Transverse colon (tissue), 4 donors: ENCODE data around the gene KCNQ4. TPM values are rescaled to one million over a fixed set of nuclear protein-coding genes. Genes with fewer than 3 reads are reported as not detected.

ENCODE experiments used
- DNase-seq: peaks from one replicate; pipeline ENCODE4 v3.0.0-alpha.2; 2019
- H3K27ac ChIP-seq, 4 donors: fragments of 200-600 bp; sonication (generic); 2 replicates each; pipeline ENCODE4 v1.5.1; 2016 to 2018; ENCODE audit warnings: inconsistent platforms in 4 of 4
- H3K27me3 ChIP-seq: fragments of 200-600 bp; sonication (generic); 2 replicates; pipeline ENCODE4 v1.5.1; 2017; ENCODE audit warnings: inconsistent platforms
- H3K36me3 ChIP-seq, 4 donors: fragments of 200-600 bp; sonication (generic); 2 replicates each; pipeline ENCODE4 v1.5.1; 2017 to 2019; ENCODE audit warnings: inconsistent platforms in 4 of 4
- H3K4me1 ChIP-seq, 4 donors: fragments of 200-600 bp; sonication (generic); 2 replicates each; pipeline ENCODE4 v1.5.1; 2017 to 2020; ENCODE audit warnings: inconsistent platforms in 4 of 4
- H3K4me3 ChIP-seq, 4 donors: fragments of 200-600 bp; sonication (generic); 1 replicate in 1 of 4; 2 replicates in 3 of 4; pipeline versions ENCODE4 v1.5.1 to v1.6.1; 2017 to 2019; ENCODE audit warnings: inconsistent platforms in 4 of 4
- H3K9me3 ChIP-seq, 2 donors: fragments of 200-600 bp; sonication (generic); 2 replicates each; pipeline ENCODE4 v1.5.1; 2017 to 2019; ENCODE audit warnings: inconsistent platforms in 2 of 2
- CTCF ChIP-seq, 5 experiments: fragments of 200-600 bp in 3 of 5; fragments of 450-650 bp in 2 of 5; sonication (generic) in 3 of 5; IDR thresholded peaks; 1 replicate in 2 of 5; 2 replicates in 3 of 5; pipeline ENCODE4 v1.5.1; 2016 to 2017; ENCODE audit warnings: antibody characterized with exemption in 5 of 5, inconsistent platforms in 3 of 5, mild to moderate bottlenecking in 2 of 5, moderate library complexity in 1 of 5
- EP300 ChIP-seq: sonication (generic); formaldehyde crosslinking; IDR thresholded peaks from one replicate; pipeline ENCODE4 v1.6.1; 2017; ENCODE audit warnings: antibody characterized with exemption, low read depth
- POLR2A ChIP-seq: fragments of 450-650 bp; IDR thresholded peaks from one replicate; pipeline ENCODE4 v1.6.1; 2016; ENCODE audit warnings: antibody characterized with exemption, mild to moderate bottlenecking, moderate library complexity
- POLR2AphosphoS5 ChIP-seq, 3 donors: sonication (generic); formaldehyde crosslinking; IDR thresholded peaks; one replicate each; pipeline ENCODE4 v1.6.1; 2016; ENCODE audit warnings: antibody characterized with exemption in 3 of 3
- WGBS, 2 donors: methylation state at CpG; one replicate each; pipeline ENCODE4 v1.1.5; 2018; ENCODE audit warnings: low coverage in 1 of 2; 5-methylcytosine and 5-hydroxymethylcytosine counted together
- in situ Hi-C, 4 donors: fragments of 200-750 bp; cut with MboI; loops; one replicate each; pipeline versions ENCODE4 v1.15.0 to v1.15.1; 2017; ENCODE audit warnings: low sequenced_read_pairs in 3 of 4, low pct_ligation_motif_present in 1 of 4, low pct_unique_long_range_greater_than_20kb in 1 of 4
- intact Hi-C: fragments of 100-400 bp; cut with DNase I; formaldehyde crosslinking; loops from one replicate; pipeline ENCODE4 v1.15.1; 2023; ENCODE audit warnings: low total_unique reads
- total RNA-seq, 4 donors: library from RNA; depleted of rRNA; stranded (reverse); fragments of >200 nt; gene quantifications; one replicate each; pipeline ENCODE4 v1.1.0, GENCODE V29; 2016

KCNQ4 gene
- total RNA-seq, 4 donors from 2014 or later: 3.1 to 33.7 (median 3.6) TPM

DNA sequence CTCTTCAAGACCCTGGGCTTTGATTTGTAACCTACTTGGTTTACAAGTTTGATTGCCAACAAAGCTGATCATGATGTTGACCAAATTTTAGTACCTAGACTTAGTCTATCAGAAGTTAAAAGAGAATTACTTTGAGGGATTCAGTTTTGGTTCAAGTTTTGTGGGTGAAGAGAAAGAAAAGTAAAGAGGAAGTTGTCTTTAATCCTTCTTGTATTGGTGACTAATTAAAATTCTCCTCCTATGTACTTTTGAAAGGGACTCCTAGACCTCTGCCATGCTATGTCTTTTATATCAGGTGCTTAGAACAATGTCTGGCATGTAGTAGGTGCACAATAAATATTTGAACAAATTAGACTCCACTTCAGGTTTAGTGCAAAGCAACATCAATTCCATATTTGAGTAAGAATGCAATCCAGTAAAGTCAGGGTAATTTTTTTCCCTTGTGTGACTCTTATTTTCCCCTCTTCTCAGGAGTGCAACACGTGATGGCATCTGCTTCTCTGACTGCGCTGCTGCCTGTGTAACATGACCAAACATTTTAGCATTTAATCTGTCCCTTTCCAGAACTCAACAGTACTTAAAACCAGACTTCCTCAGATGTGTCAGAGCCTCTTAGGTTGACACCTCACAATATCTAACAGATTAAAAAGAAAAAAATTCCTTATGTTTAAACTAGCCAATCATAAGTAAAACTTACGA is 41.1 kb upstream of the KCNQ4 start:
- Histone ChIP-seq H3K9me3 (no peaks in the 10 kb centered on the region), H3K4me1 (peaks cover 0 to 34% (median 9%) of the 10 kb centered on the region in 4 donors), H3K27me3 (no peaks in the 10 kb centered on the region), H3K4me3 (no peak overlapping the region), H3K36me3 (peaks cover 0 to 16% (median 4%) of the 10 kb centered on the region in 4 donors), H3K27ac (peak overlapping the region in 2 of 4 donors; percentile 7 to 47)
- WGBS, 2 donors: 71 to 81% methylated on average over 2 to 3 of the region's 3 CpGs
- in situ Hi-C loops: no loop called here
- intact Hi-C loops: no loop called here
- DNase-seq: no peak
- TF ChIP-seq POLR2AphosphoS5 (IDR thresholded peaks at IDR 0.05): no peak

GRCh38 chr1:40743452-40743851 is 40.1 kb upstream of the KCNQ4 start:
- TF ChIP-seq EP300 (no peak), CTCF (IDR thresholded peaks at IDR 0.05) (no peak), POLR2AphosphoS5 (IDR thresholded peaks at IDR 0.05) (no peak), POLR2A (no peak)
- intact Hi-C loops: no loop called here
- H3K36me3 ChIP-seq: peaks cover 0 to 26% (median 8%) of the 10 kb centered on the region in 4 donors
- WGBS, 2 donors: 88 to 100% methylated on average over 1 to 3 of the region's 3 CpGs
- H3K9me3 ChIP-seq: no peaks in the 10 kb centered on the region
- peak overlapping the region in 1 of 4 donors; percentile 47 for H3K27ac ChIP-seq
- DNase-seq: no peak
- H3K4me3 ChIP-seq: no peak overlapping the region
- peaks cover 0 to 39% (median 11%) of the 10 kb centered on the region in 4 donors for H3K4me1 ChIP-seq
- in situ Hi-C loops: no loop called here
- H3K27me3 ChIP-seq: no peaks in the 10 kb centered on the region

GRCh38 chr1:40743860-40744259 is 39.7 kb upstream of the KCNQ4 start:
- WGBS, 2 donors: 96% methylated on average over 3 of the region's 3 CpGs; no CpG with 5 or more reads in 1 of the 2 donors
- TF ChIP-seq CTCF (IDR thresholded peaks at IDR 0.05): no peak
- TF ChIP-seq EP300: no peak
- TF ChIP-seq POLR2A: no peak
- no peak for TF ChIP-seq POLR2AphosphoS5 (IDR thresholded peaks at IDR 0.05)
- intact Hi-C loops (no loop called here), in situ Hi-C loops (no loop called here)
- no peak for DNase-seq
- H3K36me3 ChIP-seq: peaks cover 0 to 29% (median 8%) of the 10 kb centered on the region in 4 donors
- no peak overlapping the region for H3K4me3 ChIP-seq
- no peaks in the 10 kb centered on the region for H3K9me3 ChIP-seq
- H3K27me3 ChIP-seq: no peaks in the 10 kb centered on the region
- H3K4me1 ChIP-seq: peaks cover 0 to 44% (median 13%) of the 10 kb centered on the region in 4 donors
- no peak overlapping the region for H3K27ac ChIP-seq

DNA sequence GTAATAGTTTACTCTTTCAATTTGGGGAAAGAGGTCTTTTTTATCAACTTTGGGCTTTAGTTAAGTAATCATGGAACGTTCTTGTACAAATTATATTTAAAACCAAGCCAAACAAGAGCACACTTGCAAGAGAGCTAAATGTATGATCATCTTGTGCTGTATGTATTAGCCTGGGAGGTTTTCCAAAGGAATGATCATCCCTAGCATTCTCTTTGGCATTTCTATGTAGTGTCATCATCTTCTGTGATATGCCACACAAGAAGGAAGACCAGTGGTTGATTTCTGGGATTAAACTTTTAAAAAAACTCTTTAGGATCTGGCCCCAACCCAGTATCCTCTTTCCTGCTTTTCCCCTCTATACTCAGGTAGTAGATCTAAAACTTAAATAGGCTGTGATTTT is 38.4 kb upstream of the KCNQ4 start:
- H3K4me1 ChIP-seq: peaks cover 0 to 47% (median 13%) of the 10 kb centered on the region in 4 donors
- no peaks in the 10 kb centered on the region for H3K27me3 ChIP-seq
- no peak for DNase-seq
- in situ Hi-C loops (no loop called here), intact Hi-C loops (no loop called here)
- 60% methylated on average over 1 of the region's 1 CpG for WGBS, 2 donors
- H3K4me3 ChIP-seq: no peak overlapping the region
- peaks cover 0 to 32% (median 8%) of the 10 kb centered on the region in 4 donors for H3K36me3 ChIP-seq
- H3K27ac ChIP-seq: no peak overlapping the region
- TF ChIP-seq POLR2A (no peak), CTCF (IDR thresholded peaks at IDR 0.05) (no peak), POLR2AphosphoS5 (IDR thresholded peaks at IDR 0.05) (no peak), EP300 (no peak)
- H3K9me3 ChIP-seq: no peaks in the 10 kb centered on the region
